ENCODE measurements around the gene MYZAP.

DNA sequence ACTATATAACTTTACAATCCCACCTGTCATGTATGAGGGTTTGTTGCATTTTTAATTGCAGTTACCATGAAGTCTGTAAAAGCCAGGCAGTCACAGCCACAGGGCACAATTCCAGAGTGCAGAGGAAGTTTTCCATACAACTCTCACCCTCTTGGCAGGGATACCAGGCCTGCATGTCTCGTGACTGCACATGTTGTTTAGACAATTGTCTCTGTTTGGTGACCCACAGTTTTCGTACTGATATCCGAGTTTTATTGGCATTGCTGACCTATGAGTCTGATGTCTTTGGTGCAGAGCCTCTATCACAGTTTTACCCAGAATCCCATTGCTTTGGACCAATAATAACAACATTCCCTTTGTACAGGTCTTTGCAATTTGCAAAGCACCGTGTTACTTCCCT lies 24.9 kb upstream of the MYZAP start:
- TF ChIP-seq CSDC2 (CRISPR knock-in tag; IDR thresholded peaks at IDR 0.05): no peak
- no peak for TF ChIP-seq ZNF565 (CRISPR knock-in tag; conservative IDR thresholded peaks at IDR 0.05; ENCODE audit: low read depth)
- TF ChIP-seq, protein P1, sequence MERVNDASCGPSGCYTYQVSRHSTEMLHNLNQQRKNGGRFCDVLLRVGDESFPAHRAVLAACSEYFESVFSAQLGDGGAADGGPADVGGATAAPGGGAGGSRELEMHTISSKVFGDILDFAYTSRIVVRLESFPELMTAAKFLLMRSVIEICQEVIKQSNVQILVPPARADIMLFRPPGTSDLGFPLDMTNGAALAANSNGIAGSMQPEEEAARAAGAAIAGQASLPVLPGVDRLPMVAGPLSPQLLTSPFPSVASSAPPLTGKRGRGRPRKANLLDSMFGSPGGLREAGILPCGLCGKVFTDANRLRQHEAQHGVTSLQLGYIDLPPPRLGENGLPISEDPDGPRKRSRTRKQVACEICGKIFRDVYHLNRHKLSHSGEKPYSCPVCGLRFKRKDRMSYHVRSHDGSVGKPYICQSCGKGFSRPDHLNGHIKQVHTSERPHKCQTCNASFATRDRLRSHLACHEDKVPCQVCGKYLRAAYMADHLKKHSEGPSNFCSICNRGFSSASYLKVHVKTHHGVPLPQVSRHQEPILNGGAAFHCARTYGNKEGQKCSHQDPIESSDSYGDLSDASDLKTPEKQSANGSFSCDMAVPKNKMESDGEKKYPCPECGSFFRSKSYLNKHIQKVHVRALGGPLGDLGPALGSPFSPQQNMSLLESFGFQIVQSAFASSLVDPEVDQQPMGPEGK (CRISPR knock-in tag; IDR thresholded peaks at IDR 0.05; ENCODE audit: borderline replicate concordance): no peak

Measured in SK-N-SH treated with all-trans-retinoic acid at 6 μM for 48 hours (cell line).